Endothelial cell of umbilical vein (primary cell): ENCODE results near the gene TAOK1. TPM values are rescaled to one million over a fixed set of nuclear protein-coding genes. Genes with fewer than 3 reads are reported as not detected.

Experiments used
- BruUV-seq: library from RNA; stranded (reverse); fragments of 400-500 nt; replicated peaks from 2 replicates; lab custom pipeline; 2021; lab: Mats Ljungman, UMichigan
- CTCF ChIA-PET: fragments of 300-600, 350-600 bp; sonication (Branson Sonifier 250); formaldehyde crosslinking; loops from one replicate; lab custom pipeline; 2021; ENCODE audit warnings: antibody characterized with exemption, inconsistent platforms; lab: Charles Lee
- POLR2A ChIA-PET: fragments of 300-600, 350-600 bp; sonication (Branson Sonifier 250); formaldehyde crosslinking; loops from one replicate; lab custom pipeline; 2021; ENCODE audit warnings: antibody characterized with exemption, inconsistent platforms; lab: Charles Lee
- DNase-seq: peaks from one replicate; pipeline ENCODE4 v3.0.0-alpha.2; 2011; ENCODE audit warnings: low read depth, low spot score
- FAIRE-seq: peaks from 2 replicates; lab custom pipeline; 2011; peaks lifted over from hg19 to GRCh38; lab: Jason Lieb, UNC
- H2AFZ ChIP-seq: 2 replicates; pipeline ENCODE4 v1.6.0; 2012; ENCODE audit warnings: low read depth, low read length, control low read depth, inconsistent platforms
- H3K27ac ChIP-seq: 2 replicates; pipeline ENCODE4 v1.5.1; 2011; ENCODE audit warnings: low read depth, mild to moderate bottlenecking, control low read depth, low read length, moderate library complexity; ENCODE audit not compliant: insufficient read depth
- H3K27me3 ChIP-seq, 2 experiments: 2 replicates each; pipeline versions ENCODE4 v1.6.0 to v1.6.1; 2011; ENCODE audit warnings: low read length in 2 of 2, mixed read lengths in 1 of 2; ENCODE audit not compliant: control insufficient read depth in 2 of 2, insufficient read depth in 2 of 2
- H3K36me3 ChIP-seq, 2 experiments: 2 replicates in 1 of 2; 3 replicates in 1 of 2; pipeline ENCODE4 v1.5.1; 2011; ENCODE audit warnings: low read length in 2 of 2, mild to moderate bottlenecking in 1 of 2, moderate library complexity in 1 of 2; ENCODE audit not compliant: control insufficient read depth in 2 of 2, insufficient read depth in 2 of 2; ENCODE audit errors: extremely low read depth in 1 of 2
- H3K4me1 ChIP-seq: 3 replicates; pipeline ENCODE4 v1.5.1; 2011; ENCODE audit warnings: mild to moderate bottlenecking, low read length; ENCODE audit not compliant: control insufficient read depth, insufficient read depth; ENCODE audit errors: extremely low read depth
- H3K4me2 ChIP-seq: 2 replicates; pipeline ENCODE4 v1.6.1; 2011; ENCODE audit warnings: low read length, control low read depth, mixed read lengths; ENCODE audit not compliant: insufficient read depth
- H3K4me3 ChIP-seq, 3 experiments: fragments of 200-600 bp in 1 of 3; sonication (generic), shearing (Covaris generic) in 1 of 3; replicated peaks in 1 of 3; 2 replicates each; pipeline ENCODE4 v1.5.1; 2011 to 2016; ENCODE audit warnings: control low read depth in 3 of 3, low read length in 3 of 3, mild to moderate bottlenecking in 2 of 3, inconsistent platforms in 1 of 3, low read depth in 1 of 3, moderate library complexity in 1 of 3; ENCODE audit not compliant: insufficient read depth in 1 of 3
- H3K79me2 ChIP-seq: 2 replicates; pipeline ENCODE4 v1.6.0; 2012; ENCODE audit warnings: low read length, inconsistent platforms; ENCODE audit not compliant: control insufficient read depth, insufficient read depth
- H3K9ac ChIP-seq: replicated peaks from 2 replicates; pipeline ENCODE3; 2011; ENCODE audit warnings: low read length, control low read depth; ENCODE audit not compliant: insufficient read depth; ENCODE audit errors: extremely low read depth
- H3K9me1 ChIP-seq: replicated peaks from 3 replicates; pipeline ENCODE4 v1.6.0; 2011; ENCODE audit warnings: mild to moderate bottlenecking, low read length; ENCODE audit not compliant: control insufficient read depth, insufficient read depth; ENCODE audit errors: extremely low read depth
- H3K9me3 ChIP-seq: replicated peaks from 2 replicates; pipeline ENCODE4 v1.5.1; 2012; ENCODE audit warnings: low read length, inconsistent platforms; ENCODE audit not compliant: control insufficient read depth, insufficient read depth
- H4K20me1 ChIP-seq: replicated peaks from 2 replicates; pipeline ENCODE3; 2011; ENCODE audit warnings: mild to moderate bottlenecking, low read length; ENCODE audit not compliant: control insufficient read depth, insufficient read depth; ENCODE audit errors: extremely low read depth
- EZH2 ChIP-seq: IDR thresholded peaks from 2 replicates; pipeline ENCODE4 v1.6.1; 2012; ENCODE audit warnings: borderline replicate concordance, low read depth, mild to moderate bottlenecking, moderate library complexity, low read length, inconsistent platforms; ENCODE audit not compliant: severe bottlenecking
- FOS ChIP-seq: IDR thresholded peaks from 2 replicates; pipeline ENCODE4 v1.6.1; 2011; ENCODE audit warnings: mild to moderate bottlenecking, low read length, moderate library complexity, borderline replicate concordance; ENCODE audit not compliant: insufficient read depth
- JUN ChIP-seq: IDR thresholded peaks from 2 replicates; pipeline ENCODE4 v1.6.1; 2011; ENCODE audit warnings: borderline replicate concordance, low read depth; ENCODE audit not compliant: insufficient read length, insufficient read depth
- MYC ChIP-seq: IDR thresholded peaks from one replicate; pipeline ENCODE4 v1.6.1; 2011; ENCODE audit warnings: mild to moderate bottlenecking, low read depth, low read length
- POLR2A ChIP-seq: IDR thresholded peaks from 2 replicates; pipeline ENCODE4 v1.6.1; 2012; ENCODE audit warnings: low read depth, mild to moderate bottlenecking, control low read depth, low read length
- POLR2AphosphoS5 ChIP-seq: IDR thresholded peaks from 2 replicates; pipeline ENCODE4 v1.6.1; 2012; ENCODE audit warnings: low read depth, mild to moderate bottlenecking, control low read depth, low read length, moderate library complexity; ENCODE audit not compliant: insufficient read depth
- dilution Hi-C: fragments of 300-500 bp; cut with MboI; formaldehyde crosslinking; loops from one replicate; pipeline ENCODE4 v1.15.0; 2019; ENCODE audit warnings: low sequenced_read_pairs; ENCODE audit not compliant: extremely low pct_ligation_motif_present
- intact Hi-C: fragments of 100-400 bp; cut with micrococcal nuclease; formaldehyde crosslinking; loops from one replicate; pipeline ENCODE4 v1.10.0; 2022
- polyA plus RNA-seq, 4 experiments: library from polyadenylated mRNA; depleted of rRNA in 3 of 4; stranded (reverse) in 3 of 4; unstranded in 1 of 4; fragments of >200 nt; gene quantifications; 2 replicates each; pipeline versions ENCODE4 v1.2.1 to v1.2.3, GENCODE V29; 2011 to 2012; ENCODE audit warnings: missing spikeins in 1 of 4
- total RNA-seq: library from RNA; stranded (reverse); gene quantifications from 2 replicates; pipeline ENCODE4 v1.2.3, GENCODE V29; 2021

The TAOK1 gene
- total and polyA plus RNA-seq, 2 donors (not counting 3 experiments of a cell fraction or from before 2014, with no cell fraction given), result 11.0 to 82.2 TPM

GRCh38 chr17:29399634-29400033 is 9.5 kb downstream of the TAOK1 start:
- FAIRE-seq, result no peak
- intact Hi-C loops, result no loop called here
- BruUV-seq, result no TSS peak

GRCh38 chr17:29400818-29401217 is 10.7 kb downstream of the TAOK1 start:
- Histone ChIP-seq H3K4me3 (no peak overlapping the region), H3K4me1 (no peaks in the 10 kb centered on the region), H3K9ac (no peak overlapping the region), H3K79me2 (peaks cover 91% of the 10 kb centered on the region), H4K20me1 (peaks cover 6% of the 10 kb centered on the region), H3K9me3 (no peaks in the 10 kb centered on the region), H3K27me3 (no peaks in the 10 kb centered on the region), H3K9me1 (no peaks in the 10 kb centered on the region), H3K36me3 (peaks cover 0 to 10% of the 10 kb centered on the region in 2 experiments), H3K4me2 (no peak overlapping the region), H2AFZ (no peak overlapping the region), H3K27ac (no peak overlapping the region)
- ChIA-PET CTCF (interaction anchor here (1.5 kb wide), 1 partner anchor 31 kb away, joined by 5 read pairs; no protein-coding TSS in a partner anchor), POLR2A (no interaction called here)
- no peak for TF ChIP-seq EZH2
- no peak for TF ChIP-seq POLR2AphosphoS5
- FAIRE-seq (no peak), DNase-seq (no peak)
- intact Hi-C loops (no loop called here), dilution Hi-C loops (no loop called here)
- no TSS peak for BruUV-seq

More at GRCh38 chr17:29399634-29400033, 9.5 kb downstream of the TAOK1 start:
- Histone ChIP-seq H3K9me1 (no peaks in the 10 kb centered on the region), H3K27me3 (no peaks in the 10 kb centered on the region), H3K4me1 (no peaks in the 10 kb centered on the region), H3K36me3 (peaks cover 0 to 10% of the 10 kb centered on the region in 2 experiments), H3K9ac (no peak overlapping the region), H3K9me3 (no peaks in the 10 kb centered on the region), H2AFZ (no peak overlapping the region), H3K4me3 (no peak overlapping the region), H3K79me2 (peaks cover 95% of the 10 kb centered on the region), H3K4me2 (no peak overlapping the region), H4K20me1 (peaks cover 7% of the 10 kb centered on the region), H3K27ac (no peak overlapping the region)
- dilution Hi-C loops, result no loop called here
- no peak for DNase-seq
- CTCF ChIA-PET, result interaction anchor here (1.5 kb wide), 1 partner anchor 30 kb away, joined by 5 read pairs; no protein-coding TSS in a partner anchor
- POLR2A ChIA-PET, result no interaction called here
- TF ChIP-seq JUN (no peak), POLR2A (no peak), FOS (no peak), MYC (no peak)
